ENCODE measurements around the gene MAST4.

Gene MAST4

GRCh38 chr5:66982056-66982387, 385.8 kb downstream of the MAST4 start:
- H3K4me2 ChIP-seq (ENCODE audit: low read length), result no peak overlapping the region
- H3K36me3 ChIP-seq (ENCODE audit: insufficient read depth, low read length), result no peaks in the 10 kb centered on the region
- no peaks in the 10 kb centered on the region for H3K9me3 ChIP-seq (replicated peaks; ENCODE audit: low read length)

GRCh38 chr5:66982470-66982869, 386.3 kb downstream of the MAST4 start:
- Histone ChIP-seq H3K27me3 (ENCODE audit: control insufficient read depth, insufficient read depth, low read length) (no peaks in the 10 kb centered on the region), H3K4me2 (ENCODE audit: low read length) (no peak overlapping the region), H3K36me3 (ENCODE audit: insufficient read depth, low read length) (no peaks in the 10 kb centered on the region), H3K9me3 (replicated peaks; ENCODE audit: low read length) (no peaks in the 10 kb centered on the region), H3K9ac (ENCODE audit: low read depth, low read length) (no peak overlapping the region), H3K4me3 (ENCODE audit: low read length) (no peak overlapping the region), H3K4me1 (ENCODE audit: control insufficient read depth, insufficient read depth, low read length) (peaks cover 4% of the 10 kb centered on the region)

More at GRCh38 chr5:66982056-66982387, 385.8 kb downstream of the MAST4 start:
- H3K4me3 ChIP-seq (ENCODE audit: low read length), result no peak overlapping the region
- peaks cover 2% of the 10 kb centered on the region for H3K4me1 ChIP-seq (ENCODE audit: control insufficient read depth, insufficient read depth, low read length)
- H3K9ac ChIP-seq (ENCODE audit: low read depth, low read length), result no peak overlapping the region
- no peaks in the 10 kb centered on the region for H3K27me3 ChIP-seq (ENCODE audit: control insufficient read depth, insufficient read depth, low read length)

- Histone ChIP-seq H3K9me3 (replicated peaks; ENCODE audit: low read length) (no peaks in the 10 kb centered on the region), H3K4me1 (ENCODE audit: control insufficient read depth, insufficient read depth, low read length) (peaks cover 8% of the 10 kb centered on the region), H3K9ac (ENCODE audit: low read depth, low read length) (no peak overlapping the region), H3K36me3 (ENCODE audit: insufficient read depth, low read length) (no peaks in the 10 kb centered on the region), H3K4me2 (ENCODE audit: low read length) (no peak overlapping the region), H3K4me3 (ENCODE audit: low read length) (no peak overlapping the region), H3K27me3 (ENCODE audit: control insufficient read depth, insufficient read depth, low read length) (no peaks in the 10 kb centered on the region)
These were observed 389.2 kb downstream of the MAST4 start for GRCh38 chr5:66985417-66985816.

- no peaks in the 10 kb centered on the region for H3K9me3 ChIP-seq (replicated peaks; ENCODE audit: low read length)
- H3K36me3 ChIP-seq (ENCODE audit: insufficient read depth, low read length), result no peaks in the 10 kb centered on the region
- no peaks in the 10 kb centered on the region for H3K27me3 ChIP-seq (ENCODE audit: control insufficient read depth, insufficient read depth, low read length)
- H3K4me2 ChIP-seq (ENCODE audit: low read length), result no peak overlapping the region
- H3K9ac ChIP-seq (ENCODE audit: low read depth, low read length), result no peak overlapping the region
- H3K4me1 ChIP-seq (ENCODE audit: control insufficient read depth, insufficient read depth, low read length), result peaks cover 8% of the 10 kb centered on the region
- H3K4me3 ChIP-seq (ENCODE audit: low read length), result no peak overlapping the region
These were observed 389.8 kb downstream of the MAST4 start for GRCh38 chr5:66986009-66986408.

GRCh38 chr5:66986534-66986933, 390.3 kb downstream of the MAST4 start:
- H3K9me3 ChIP-seq (replicated peaks; ENCODE audit: low read length), result no peaks in the 10 kb centered on the region
- H3K27me3 ChIP-seq (ENCODE audit: control insufficient read depth, insufficient read depth, low read length), result no peaks in the 10 kb centered on the region
- H3K36me3 ChIP-seq (ENCODE audit: insufficient read depth, low read length), result no peaks in the 10 kb centered on the region
- H3K4me2 ChIP-seq (ENCODE audit: low read length), result no peak overlapping the region
- H3K4me1 ChIP-seq (ENCODE audit: control insufficient read depth, insufficient read depth, low read length), result peaks cover 8% of the 10 kb centered on the region
- no peak overlapping the region for H3K9ac ChIP-seq (ENCODE audit: low read depth, low read length)
- H3K4me3 ChIP-seq (ENCODE audit: low read length), result no peak overlapping the region

GRCh38 chr5:66987126-66987525, 390.9 kb downstream of the MAST4 start:
- no peaks in the 10 kb centered on the region for H3K36me3 ChIP-seq (ENCODE audit: insufficient read depth, low read length)
- H3K4me1 ChIP-seq (ENCODE audit: control insufficient read depth, insufficient read depth, low read length), result peaks cover 8% of the 10 kb centered on the region
- no peaks in the 10 kb centered on the region for H3K27me3 ChIP-seq (ENCODE audit: control insufficient read depth, insufficient read depth, low read length)
- no peak overlapping the region for H3K9ac ChIP-seq (ENCODE audit: low read depth, low read length)
- no peak overlapping the region for H3K4me3 ChIP-seq (ENCODE audit: low read length)
- H3K4me2 ChIP-seq (ENCODE audit: low read length), result no peak overlapping the region
- no peaks in the 10 kb centered on the region for H3K9me3 ChIP-seq (replicated peaks; ENCODE audit: low read length)

- Histone ChIP-seq H3K9ac (ENCODE audit: low read depth, low read length) (no peak overlapping the region), H3K4me3 (ENCODE audit: low read length) (no peak overlapping the region), H3K4me2 (ENCODE audit: low read length) (no peak overlapping the region), H3K36me3 (ENCODE audit: insufficient read depth, low read length) (no peaks in the 10 kb centered on the region), H3K9me3 (replicated peaks; ENCODE audit: low read length) (no peaks in the 10 kb centered on the region), H3K4me1 (ENCODE audit: control insufficient read depth, insufficient read depth, low read length) (peaks cover 8% of the 10 kb centered on the region), H3K27me3 (ENCODE audit: control insufficient read depth, insufficient read depth, low read length) (no peaks in the 10 kb centered on the region)
These were observed 391.3 kb downstream of the MAST4 start for GRCh38 chr5:66987540-66987939.

GRCh38 chr5:66987949-66988838, 392.0 kb downstream of the MAST4 start:
- no peak overlapping the region for H3K4me3 ChIP-seq (ENCODE audit: low read length)
- H3K4me2 ChIP-seq (ENCODE audit: low read length), result no peak overlapping the region
- no peaks in the 10 kb centered on the region for H3K27me3 ChIP-seq (ENCODE audit: control insufficient read depth, insufficient read depth, low read length)
- H3K9ac ChIP-seq (ENCODE audit: low read depth, low read length), result no peak overlapping the region
- H3K36me3 ChIP-seq (ENCODE audit: insufficient read depth, low read length), result no peaks in the 10 kb centered on the region
- no peaks in the 10 kb centered on the region for H3K9me3 ChIP-seq (replicated peaks; ENCODE audit: low read length)
- peaks cover 8% of the 10 kb centered on the region for H3K4me1 ChIP-seq (ENCODE audit: control insufficient read depth, insufficient read depth, low read length)

GRCh38 chr5:66989286-66989685, 393.1 kb downstream of the MAST4 start:
- peaks cover 8% of the 10 kb centered on the region for H3K4me1 ChIP-seq (ENCODE audit: control insufficient read depth, insufficient read depth, low read length)
- H3K9ac ChIP-seq (ENCODE audit: low read depth, low read length), result no peak overlapping the region
- no peaks in the 10 kb centered on the region for H3K9me3 ChIP-seq (replicated peaks; ENCODE audit: low read length)
- no peak overlapping the region for H3K4me2 ChIP-seq (ENCODE audit: low read length)
- no peaks in the 10 kb centered on the region for H3K27me3 ChIP-seq (ENCODE audit: control insufficient read depth, insufficient read depth, low read length)
- no peaks in the 10 kb centered on the region for H3K36me3 ChIP-seq (ENCODE audit: insufficient read depth, low read length)
- H3K4me3 ChIP-seq (ENCODE audit: low read length), result no peak overlapping the region

- Histone ChIP-seq H3K27me3 (ENCODE audit: control insufficient read depth, insufficient read depth, low read length) (no peaks in the 10 kb centered on the region), H3K4me2 (ENCODE audit: low read length) (no peak overlapping the region), H3K4me1 (ENCODE audit: control insufficient read depth, insufficient read depth, low read length) (peaks cover 8% of the 10 kb centered on the region), H3K36me3 (ENCODE audit: insufficient read depth, low read length) (no peaks in the 10 kb centered on the region), H3K9ac (ENCODE audit: low read depth, low read length) (no peak overlapping the region), H3K9me3 (replicated peaks; ENCODE audit: low read length) (no peaks in the 10 kb centered on the region), H3K4me3 (ENCODE audit: low read length) (no peak overlapping the region)
These were observed 393.6 kb downstream of the MAST4 start for GRCh38 chr5:66989781-66990180.

GRCh38 chr5:66991746-66992145, 395.6 kb downstream of the MAST4 start:
- H3K9ac ChIP-seq (ENCODE audit: low read depth, low read length), result no peak overlapping the region
- H3K4me2 ChIP-seq (ENCODE audit: low read length), result no peak overlapping the region
- no peaks in the 10 kb centered on the region for H3K36me3 ChIP-seq (ENCODE audit: insufficient read depth, low read length)
- peaks cover 8% of the 10 kb centered on the region for H3K4me1 ChIP-seq (ENCODE audit: control insufficient read depth, insufficient read depth, low read length)
- no peaks in the 10 kb centered on the region for H3K9me3 ChIP-seq (replicated peaks; ENCODE audit: low read length)
- H3K4me3 ChIP-seq (ENCODE audit: low read length), result no peak overlapping the region
- no peaks in the 10 kb centered on the region for H3K27me3 ChIP-seq (ENCODE audit: control insufficient read depth, insufficient read depth, low read length)

- H3K9me3 ChIP-seq (replicated peaks; ENCODE audit: low read length), result no peaks in the 10 kb centered on the region
- no peaks in the 10 kb centered on the region for H3K36me3 ChIP-seq (ENCODE audit: insufficient read depth, low read length)
- H3K4me1 ChIP-seq (ENCODE audit: control insufficient read depth, insufficient read depth, low read length), result peaks cover 3% of the 10 kb centered on the region
- H3K9ac ChIP-seq (ENCODE audit: low read depth, low read length), result no peak overlapping the region
- H3K4me3 ChIP-seq (ENCODE audit: low read length), result no peak overlapping the region
- H3K27me3 ChIP-seq (ENCODE audit: control insufficient read depth, insufficient read depth, low read length), result no peaks in the 10 kb centered on the region
- H3K4me2 ChIP-seq (ENCODE audit: low read length), result no peak overlapping the region
These were observed 396.4 kb downstream of the MAST4 start for GRCh38 chr5:66992547-66992946.
